MM.1S (cell line): ENCODE results near the gene CD302.

Source experiments
- DNase-seq: peaks from one replicate; pipeline ENCODE4 v3.0.0-alpha.2; 2015
- H2AFZ ChIP-seq: fragments of 300-600 bp; sonication (generic); 2 replicates; pipeline ENCODE4 v1.6.0; 2016; ENCODE audit warnings: antibody characterized with exemption, low read length
- H3F3A ChIP-seq: fragments of 300-600 bp; sonication (generic); 2 replicates; pipeline ENCODE4 v1.6.1; 2016; ENCODE audit warnings: mild to moderate bottlenecking, antibody characterized with exemption, low read length, moderate library complexity, mixed read lengths; ENCODE audit not compliant: insufficient read depth
- H3K27ac ChIP-seq: fragments of 300-600 bp; sonication (generic); 2 replicates; pipeline ENCODE4 v1.5.1; 2016; ENCODE audit warnings: mild to moderate bottlenecking, low read length
- H3K27me3 ChIP-seq: fragments of 300-600 bp; sonication (generic); replicated peaks from 2 replicates; pipeline ENCODE4 v1.6.0; 2016; ENCODE audit warnings: low read length; ENCODE audit not compliant: insufficient read depth
- H3K36me3 ChIP-seq: fragments of 300-600 bp; sonication (generic); replicated peaks from 2 replicates; pipeline ENCODE4 v1.6.1; 2016; ENCODE audit warnings: mild to moderate bottlenecking, low read length, mixed read lengths; ENCODE audit not compliant: insufficient read depth
- H3K4me1 ChIP-seq: fragments of 300-600 bp; sonication (generic); 2 replicates; pipeline ENCODE4 v1.6.1; 2016; ENCODE audit warnings: low read length, mixed read lengths
- H3K4me2 ChIP-seq: fragments of 300-600 bp; sonication (generic); 2 replicates; pipeline ENCODE4 v1.6.0; 2016; ENCODE audit warnings: low read depth, low read length
- H3K4me3 ChIP-seq: fragments of 300-600 bp; sonication (generic); 2 replicates; pipeline ENCODE4 v1.5.1; 2016; ENCODE audit warnings: low read length, mixed read lengths
- H3K79me2 ChIP-seq: fragments of 300-600 bp; sonication (generic); 2 replicates; pipeline ENCODE4 v1.6.1; 2016; ENCODE audit warnings: mixed run types, low read length, mixed read lengths
- H3K9ac ChIP-seq: fragments of 300-600 bp; sonication (generic); 2 replicates; pipeline ENCODE4 v1.6.1; 2016; ENCODE audit warnings: low read length, mixed read lengths
- H3K9me2 ChIP-seq: fragments of 300-600 bp; sonication (generic); replicated peaks from 2 replicates; pipeline ENCODE4 v1.6.1; 2016; ENCODE audit warnings: mild to moderate bottlenecking, low read length, mixed read lengths; ENCODE audit not compliant: insufficient read depth
- H3K9me3 ChIP-seq: fragments of 300-600 bp; sonication (generic); replicated peaks from 2 replicates; pipeline ENCODE4 v1.6.1; 2016; ENCODE audit warnings: mild to moderate bottlenecking, low read length, mixed read lengths; ENCODE audit not compliant: insufficient read depth
- H4K20me1 ChIP-seq: fragments of 300-600 bp; sonication (generic); 2 replicates; pipeline ENCODE4 v1.6.1; 2016; ENCODE audit warnings: mild to moderate bottlenecking, low read length, moderate library complexity, mixed read lengths; ENCODE audit not compliant: insufficient read depth
- CTCF ChIP-seq: fragments of 300-600 bp; sonication (generic); IDR thresholded peaks from 2 replicates; pipeline ENCODE4 v1.5.1; 2016; ENCODE audit warnings: antibody characterized with exemption, low read length, mixed read lengths
- EZH2 ChIP-seq: fragments of 300-600 bp; sonication (generic); optimal IDR thresholded peaks from 2 replicates; pipeline ENCODE3; 2017; ENCODE audit warnings: low read depth, mild to moderate bottlenecking, antibody characterized with exemption, low read length, mixed read lengths
- EZH2phosphoT487 ChIP-seq: fragments of 300-600 bp; sonication (generic); IDR thresholded peaks from 2 replicates; pipeline ENCODE4 v1.6.1; 2018; ENCODE audit warnings: antibody characterized with exemption, low read length

The CD302 gene

GRCh38 chr2:159758686-159759085 lies 39.3 kb downstream of the CD302 start:
- Histone ChIP-seq H3K9me3 (no peaks in the 10 kb centered on the region), H4K20me1 (peaks cover 5% of the 10 kb centered on the region; the same call in 1 of the 2 replicates), H2AFZ (no peak overlapping the region), H3K4me3 (no peak overlapping the region), H3K4me1 (no peaks in the 10 kb centered on the region), H3K27me3 (no peaks in the 10 kb centered on the region), H3K9ac (no peak overlapping the region), H3F3A (no peaks in the 10 kb centered on the region), H3K9me2 (no peaks in the 10 kb centered on the region), H3K79me2 (peaks cover 46% of the 10 kb centered on the region), H3K4me2 (no peak overlapping the region), H3K27ac (no peak overlapping the region), H3K36me3 (peaks cover 12% of the 10 kb centered on the region; the same call in 1 of the 2 replicates)
- TF ChIP-seq CTCF (no peak), EZH2phosphoT487 (no peak), EZH2 (no peak)
- no peak for DNase-seq

- no peak overlapping the region for H3K9ac ChIP-seq
- H3K4me3 ChIP-seq = no peak overlapping the region
- H3F3A ChIP-seq = 0 out of 2 replicates have a peak, but pooled peaks cover 2% of the 10 kb centered on the region
- no peak overlapping the region for H3K4me2 ChIP-seq
- H3K79me2 ChIP-seq = peaks cover 46% of the 10 kb centered on the region
- H2AFZ ChIP-seq = no peak overlapping the region
- TF ChIP-seq EZH2 = no peak
- no peak for TF ChIP-seq CTCF
- TF ChIP-seq EZH2phosphoT487 = no peak
- H3K36me3 ChIP-seq = peaks cover 11% of the 10 kb centered on the region; the same call in 1 of the 2 replicates
- H3K9me2 ChIP-seq = no peaks in the 10 kb centered on the region
- no peak for DNase-seq
- H3K27ac ChIP-seq = no peak overlapping the region
- H4K20me1 ChIP-seq = peaks cover 5% of the 10 kb centered on the region; the same call in 1 of the 2 replicates
- H3K27me3 ChIP-seq = no peaks in the 10 kb centered on the region
- no peaks in the 10 kb centered on the region for H3K4me1 ChIP-seq
- H3K9me3 ChIP-seq = no peaks in the 10 kb centered on the region
Measured at GRCh38 chr2:159758239-159758638, 39.8 kb downstream of the CD302 start.

- no peak overlapping the region for H3K4me2 ChIP-seq
- no peaks in the 10 kb centered on the region for H3K9me3 ChIP-seq
- H4K20me1 ChIP-seq = peaks cover 5% of the 10 kb centered on the region; the same call in 1 of the 2 replicates
- H3K4me1 ChIP-seq = no peaks in the 10 kb centered on the region
- no peak for TF ChIP-seq EZH2phosphoT487
- peak; percentile 20 for TF ChIP-seq CTCF
- no peak for DNase-seq
- no peak overlapping the region for H3K27ac ChIP-seq
- H3K9me2 ChIP-seq = no peaks in the 10 kb centered on the region
- 0 out of 2 replicates have a peak, but pooled peaks cover 2% of the 10 kb centered on the region for H3F3A ChIP-seq
- no peak overlapping the region for H3K9ac ChIP-seq
- H3K27me3 ChIP-seq = no peaks in the 10 kb centered on the region
- H2AFZ ChIP-seq = no peak overlapping the region
- H3K4me3 ChIP-seq = no peak overlapping the region
- H3K79me2 ChIP-seq = peaks cover 66% of the 10 kb centered on the region
- peaks cover 15% of the 10 kb centered on the region; the same call in 1 of the 2 replicates for H3K36me3 ChIP-seq
Measured at GRCh38 chr2:159755788-159756187, 42.2 kb downstream of the CD302 start.
